Endothelial cell of umbilical vein (primary cell): ENCODE measurements around the gene TMEM131. TPM values are rescaled to one million over a fixed set of nuclear protein-coding genes. Genes with fewer than 3 reads are reported as not detected.

ENCODE experiments used
- BruUV-seq: library from RNA; stranded (reverse); fragments of 400-500 nt; replicated peaks from 2 replicates; lab custom pipeline; 2021; lab: Mats Ljungman, UMichigan
- CTCF ChIA-PET: fragments of 300-600, 350-600 bp; sonication (Branson Sonifier 250); formaldehyde crosslinking; loops from one replicate; lab custom pipeline; 2021; ENCODE audit warnings: antibody characterized with exemption, inconsistent platforms; lab: Charles Lee
- POLR2A ChIA-PET: fragments of 300-600, 350-600 bp; sonication (Branson Sonifier 250); formaldehyde crosslinking; loops from one replicate; lab custom pipeline; 2021; ENCODE audit warnings: antibody characterized with exemption, inconsistent platforms; lab: Charles Lee
- DNase-seq: peaks from one replicate; pipeline ENCODE4 v3.0.0-alpha.2; 2011; ENCODE audit warnings: low read depth, low spot score
- FAIRE-seq: peaks from 2 replicates; lab custom pipeline; 2011; peaks lifted over from hg19 to GRCh38; lab: Jason Lieb, UNC
- H2AFZ ChIP-seq: 2 replicates; pipeline ENCODE4 v1.6.0; 2012; ENCODE audit warnings: low read depth, low read length, control low read depth, inconsistent platforms
- H3K27ac ChIP-seq: 2 replicates; pipeline ENCODE4 v1.5.1; 2011; ENCODE audit warnings: low read depth, mild to moderate bottlenecking, control low read depth, low read length, moderate library complexity; ENCODE audit not compliant: insufficient read depth
- H3K27me3 ChIP-seq, 2 experiments: 2 replicates each; pipeline versions ENCODE4 v1.6.0 to v1.6.1; 2011; ENCODE audit warnings: low read length in 2 of 2, mixed read lengths in 1 of 2; ENCODE audit not compliant: control insufficient read depth in 2 of 2, insufficient read depth in 2 of 2
- H3K36me3 ChIP-seq, 2 experiments: 2 replicates in 1 of 2; 3 replicates in 1 of 2; pipeline ENCODE4 v1.5.1; 2011; ENCODE audit warnings: low read length in 2 of 2, mild to moderate bottlenecking in 1 of 2, moderate library complexity in 1 of 2; ENCODE audit not compliant: control insufficient read depth in 2 of 2, insufficient read depth in 2 of 2; ENCODE audit errors: extremely low read depth in 1 of 2
- H3K4me1 ChIP-seq: 3 replicates; pipeline ENCODE4 v1.5.1; 2011; ENCODE audit warnings: mild to moderate bottlenecking, low read length; ENCODE audit not compliant: control insufficient read depth, insufficient read depth; ENCODE audit errors: extremely low read depth
- H3K4me2 ChIP-seq: 2 replicates; pipeline ENCODE4 v1.6.1; 2011; ENCODE audit warnings: low read length, control low read depth, mixed read lengths; ENCODE audit not compliant: insufficient read depth
- H3K4me3 ChIP-seq, 3 experiments: fragments of 200-600 bp in 1 of 3; sonication (generic), shearing (Covaris generic) in 1 of 3; replicated peaks in 1 of 3; 2 replicates each; pipeline ENCODE4 v1.5.1; 2011 to 2016; ENCODE audit warnings: control low read depth in 3 of 3, low read length in 3 of 3, mild to moderate bottlenecking in 2 of 3, inconsistent platforms in 1 of 3, low read depth in 1 of 3, moderate library complexity in 1 of 3; ENCODE audit not compliant: insufficient read depth in 1 of 3
- H3K79me2 ChIP-seq: 2 replicates; pipeline ENCODE4 v1.6.0; 2012; ENCODE audit warnings: low read length, inconsistent platforms; ENCODE audit not compliant: control insufficient read depth, insufficient read depth
- H3K9ac ChIP-seq: replicated peaks from 2 replicates; pipeline ENCODE3; 2011; ENCODE audit warnings: low read length, control low read depth; ENCODE audit not compliant: insufficient read depth; ENCODE audit errors: extremely low read depth
- H3K9me1 ChIP-seq: replicated peaks from 3 replicates; pipeline ENCODE4 v1.6.0; 2011; ENCODE audit warnings: mild to moderate bottlenecking, low read length; ENCODE audit not compliant: control insufficient read depth, insufficient read depth; ENCODE audit errors: extremely low read depth
- H3K9me3 ChIP-seq: replicated peaks from 2 replicates; pipeline ENCODE4 v1.5.1; 2012; ENCODE audit warnings: low read length, inconsistent platforms; ENCODE audit not compliant: control insufficient read depth, insufficient read depth
- H4K20me1 ChIP-seq: replicated peaks from 2 replicates; pipeline ENCODE3; 2011; ENCODE audit warnings: mild to moderate bottlenecking, low read length; ENCODE audit not compliant: control insufficient read depth, insufficient read depth; ENCODE audit errors: extremely low read depth
- EZH2 ChIP-seq: IDR thresholded peaks from 2 replicates; pipeline ENCODE4 v1.6.1; 2012; ENCODE audit warnings: borderline replicate concordance, low read depth, mild to moderate bottlenecking, moderate library complexity, low read length, inconsistent platforms; ENCODE audit not compliant: severe bottlenecking
- FOS ChIP-seq: IDR thresholded peaks from 2 replicates; pipeline ENCODE4 v1.6.1; 2011; ENCODE audit warnings: mild to moderate bottlenecking, low read length, moderate library complexity, borderline replicate concordance; ENCODE audit not compliant: insufficient read depth
- GATA2 ChIP-seq: IDR thresholded peaks from 2 replicates; pipeline ENCODE4 v1.7.0; 2011; ENCODE audit warnings: low read depth, mild to moderate bottlenecking, moderate library complexity, mixed read lengths, low read length; ENCODE audit not compliant: insufficient read length, insufficient read depth
- JUN ChIP-seq: IDR thresholded peaks from 2 replicates; pipeline ENCODE4 v1.6.1; 2011; ENCODE audit warnings: borderline replicate concordance, low read depth; ENCODE audit not compliant: insufficient read length, insufficient read depth
- MYC ChIP-seq: IDR thresholded peaks from one replicate; pipeline ENCODE4 v1.6.1; 2011; ENCODE audit warnings: mild to moderate bottlenecking, low read depth, low read length
- POLR2A ChIP-seq: IDR thresholded peaks from 2 replicates; pipeline ENCODE4 v1.6.1; 2012; ENCODE audit warnings: low read depth, mild to moderate bottlenecking, control low read depth, low read length
- POLR2AphosphoS5 ChIP-seq: IDR thresholded peaks from 2 replicates; pipeline ENCODE4 v1.6.1; 2012; ENCODE audit warnings: low read depth, mild to moderate bottlenecking, control low read depth, low read length, moderate library complexity; ENCODE audit not compliant: insufficient read depth
- dilution Hi-C: fragments of 300-500 bp; cut with MboI; formaldehyde crosslinking; loops from one replicate; pipeline ENCODE4 v1.15.0; 2019; ENCODE audit warnings: low sequenced_read_pairs; ENCODE audit not compliant: extremely low pct_ligation_motif_present
- intact Hi-C: fragments of 100-400 bp; cut with micrococcal nuclease; formaldehyde crosslinking; loops from one replicate; pipeline ENCODE4 v1.10.0; 2022
- polyA plus RNA-seq, 4 experiments: library from polyadenylated mRNA; depleted of rRNA in 3 of 4; stranded (reverse) in 3 of 4; unstranded in 1 of 4; fragments of >200 nt; gene quantifications; 2 replicates each; pipeline versions ENCODE4 v1.2.1 to v1.2.3, GENCODE V29; 2011 to 2012; ENCODE audit warnings: missing spikeins in 1 of 4
- total RNA-seq: library from RNA; stranded (reverse); gene quantifications from 2 replicates; pipeline ENCODE4 v1.2.3, GENCODE V29; 2021
- TF ChIP-seq, protein P1 (sequence below): IDR thresholded peaks from 2 replicates; pipeline ENCODE4 v1.6.1; 2011; ENCODE audit not compliant: insufficient read depth, insufficient read length
- TF ChIP-seq, protein P2 (sequence below), 2 donors: IDR thresholded peaks; 1 replicate in 1 of 2; 2 replicates in 1 of 2; pipeline ENCODE4 v1.5.1; 2011; ENCODE audit warnings: low read length in 2 of 2, mild to moderate bottlenecking in 2 of 2, moderate library complexity in 2 of 2, control low read depth in 1 of 2, inconsistent platforms in 1 of 2, low read depth in 1 of 2; ENCODE audit not compliant: insufficient read depth in 1 of 2; ENCODE audit errors: extremely low read depth in 1 of 2

TMEM131 gene
- total and polyA plus RNA-seq, 2 donors (not counting 3 experiments of a cell fraction or from before 2014, with no cell fraction given): 12.2 to 28.6 TPM

DNA sequence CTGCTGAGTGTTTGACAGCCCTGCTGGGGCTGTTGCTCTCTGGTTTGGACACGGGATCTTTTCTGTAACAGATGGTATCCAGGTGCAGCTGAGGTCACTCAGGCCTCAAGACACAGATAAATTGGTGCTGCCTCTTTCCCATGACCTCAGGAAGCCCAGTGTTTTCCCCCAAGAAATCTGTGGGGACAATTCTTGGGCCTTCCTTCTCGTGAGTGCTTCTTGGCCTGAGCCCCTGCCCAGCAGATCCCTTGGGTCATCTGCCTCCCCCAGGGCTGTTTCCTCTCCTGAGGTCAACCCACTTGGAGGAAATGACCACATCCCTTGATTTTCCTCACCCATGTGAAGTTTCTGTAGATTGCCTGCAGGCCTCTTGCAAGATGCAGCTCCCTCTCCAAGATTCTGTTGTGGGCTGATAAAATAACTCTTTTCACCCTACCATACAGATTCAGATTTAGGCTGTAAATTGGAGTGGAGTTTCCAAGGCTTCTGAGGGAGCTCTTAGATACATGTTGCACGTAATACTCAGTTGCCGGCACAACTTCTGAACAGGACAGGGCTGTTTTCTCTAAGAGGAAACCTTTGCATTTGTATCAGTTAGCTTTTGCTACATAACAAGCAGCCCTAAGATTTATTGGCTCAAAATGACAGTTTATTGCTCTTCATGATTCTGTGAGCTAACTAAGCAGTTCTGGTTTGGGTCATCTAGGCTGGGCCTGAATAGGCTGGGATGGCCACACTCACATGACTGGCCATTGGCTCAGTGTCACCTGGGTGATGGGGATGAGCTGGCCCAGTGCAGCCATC is 269.3 kb downstream of the TMEM131 start:
- no peaks in the 10 kb centered on the region for H3K27me3 ChIP-seq
- H3K9me3 ChIP-seq: no peaks in the 10 kb centered on the region
- H3K4me2 ChIP-seq: no peak overlapping the region
- no peak overlapping the region for H2AFZ ChIP-seq
- dilution Hi-C loops: no loop called here
- no peaks in the 10 kb centered on the region for H3K4me1 ChIP-seq
- intact Hi-C loops: no loop called here
- no peak for FAIRE-seq
- no peak overlapping the region for H3K27ac ChIP-seq
- POLR2A ChIA-PET: no interaction called here
- TF ChIP-seq FOS (no peak), MYC (no peak), JUN (no peak), GATA2 (no peak), POLR2AphosphoS5 (no peak), POLR2A (no peak), EZH2 (no peak)
- TF ChIP-seq, protein P1, sequence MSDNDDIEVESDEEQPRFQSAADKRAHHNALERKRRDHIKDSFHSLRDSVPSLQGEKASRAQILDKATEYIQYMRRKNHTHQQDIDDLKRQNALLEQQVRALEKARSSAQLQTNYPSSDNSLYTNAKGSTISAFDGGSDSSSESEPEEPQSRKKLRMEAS: no peak
- TF ChIP-seq, protein P2, sequence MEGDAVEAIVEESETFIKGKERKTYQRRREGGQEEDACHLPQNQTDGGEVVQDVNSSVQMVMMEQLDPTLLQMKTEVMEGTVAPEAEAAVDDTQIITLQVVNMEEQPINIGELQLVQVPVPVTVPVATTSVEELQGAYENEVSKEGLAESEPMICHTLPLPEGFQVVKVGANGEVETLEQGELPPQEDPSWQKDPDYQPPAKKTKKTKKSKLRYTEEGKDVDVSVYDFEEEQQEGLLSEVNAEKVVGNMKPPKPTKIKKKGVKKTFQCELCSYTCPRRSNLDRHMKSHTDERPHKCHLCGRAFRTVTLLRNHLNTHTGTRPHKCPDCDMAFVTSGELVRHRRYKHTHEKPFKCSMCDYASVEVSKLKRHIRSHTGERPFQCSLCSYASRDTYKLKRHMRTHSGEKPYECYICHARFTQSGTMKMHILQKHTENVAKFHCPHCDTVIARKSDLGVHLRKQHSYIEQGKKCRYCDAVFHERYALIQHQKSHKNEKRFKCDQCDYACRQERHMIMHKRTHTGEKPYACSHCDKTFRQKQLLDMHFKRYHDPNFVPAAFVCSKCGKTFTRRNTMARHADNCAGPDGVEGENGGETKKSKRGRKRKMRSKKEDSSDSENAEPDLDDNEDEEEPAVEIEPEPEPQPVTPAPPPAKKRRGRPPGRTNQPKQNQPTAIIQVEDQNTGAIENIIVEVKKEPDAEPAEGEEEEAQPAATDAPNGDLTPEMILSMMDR (IDR thresholded peaks at IDR 0.05; ENCODE audit: extremely low read depth in 1 of 2, insufficient read depth in 1 of 2, low read depth in 1 of 2, low read length in 2 of 2): no peak
- H3K79me2 ChIP-seq: no peaks in the 10 kb centered on the region
- no peaks in the 10 kb centered on the region for H3K9me1 ChIP-seq
- CTCF ChIA-PET: interaction anchor here (0.6 to 1.5 kb wide), 3 partner anchors 14 to 17 kb away, joined by 3 to 6 read pairs (median 3); no protein-coding TSS in a partner anchor
- H3K4me3 ChIP-seq: no peak overlapping the region
- BruUV-seq: no TSS peak
- peak; percentile 9 for DNase-seq
- H3K9ac ChIP-seq: no peak overlapping the region
- no peaks in the 10 kb centered on the region for H4K20me1 ChIP-seq
- no peaks in the 10 kb centered on the region for H3K36me3 ChIP-seq
